Stimulated activated CD8-positive, alpha-beta memory T cell treated with anti-CD3 and anti-CD28 coated beads, Interleukin-12 subunit alpha, Interleukin-12 subunit beta, amount 100 ng/mL, for 24 hours (primary cell): Measurements from ENCODE around the gene PZP.

Experiments
- DNase-seq: peaks from one replicate; pipeline ENCODE4 v3.0.0-alpha.2; 2020; ENCODE audit errors: extremely low read depth

PZP gene

DNA sequence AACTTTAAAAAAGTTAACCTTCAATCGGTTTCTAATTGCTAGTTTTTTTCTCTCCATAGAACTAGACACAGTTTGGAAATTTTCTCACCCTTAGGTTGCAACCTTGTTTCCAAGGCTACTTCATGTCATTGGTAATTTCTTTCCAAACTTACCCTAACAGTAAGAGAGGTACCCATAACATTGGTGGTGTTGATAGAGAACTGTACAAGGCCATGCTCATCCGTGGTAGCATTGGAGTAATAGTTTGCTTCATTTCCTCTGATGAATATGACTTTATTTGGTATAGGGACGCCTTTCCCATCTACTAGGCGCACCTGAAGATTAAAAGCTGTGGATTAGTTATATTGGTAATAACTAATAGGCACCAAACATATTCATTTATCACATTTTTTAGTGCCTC lies 104.1 kb downstream of the PZP start:
- no peak for DNase-seq

GRCh38 chr12:9103050-9103849 lies 104.9 kb downstream of the PZP start:
- no peak for DNase-seq

- DNase-seq: no peak
These were observed 107.0 kb downstream of the PZP start for GRCh38 chr12:9101018-9101687.

- DNase-seq: no peak
These were observed 108.5 kb downstream of the PZP start for GRCh38 chr12:9099552-9100190.
